AG04449 (cell line): ENCODE data around the gene CAMK2B.

Experiments used
- CTCF ChIA-PET: fragments of 350-600 bp; formaldehyde crosslinking; extraction: SDS; loops from one replicate; lab custom pipeline; 2021; ENCODE audit warnings: antibody characterized with exemption; lab: Yijun Ruan, JAX
- POLR2A ChIA-PET: fragments of 400-600, 350-600 bp; formaldehyde crosslinking; extraction: SDS; loops from one replicate; lab custom pipeline; 2020; ENCODE audit warnings: antibody characterized with exemption, inconsistent platforms; lab: Yijun Ruan, JAX
- DNase-seq: peaks from one replicate; pipeline ENCODE4 v3.0.0-alpha.2; 2010; ENCODE audit warnings: low read depth, low spot score
- H3K4me3 ChIP-seq: 2 replicates; pipeline ENCODE4 v1.5.1; 2011; ENCODE audit warnings: low read depth, mild to moderate bottlenecking, control low read depth, low read length
- TF ChIP-seq, protein P1 (sequence below): IDR thresholded peaks from one replicate; pipeline ENCODE4 v1.5.1; 2011; ENCODE audit warnings: mild to moderate bottlenecking, moderate library complexity, low read length, control low read depth, inconsistent platforms; ENCODE audit not compliant: insufficient read depth; ENCODE audit errors: missing control alignments

Gene CAMK2B

DNA sequence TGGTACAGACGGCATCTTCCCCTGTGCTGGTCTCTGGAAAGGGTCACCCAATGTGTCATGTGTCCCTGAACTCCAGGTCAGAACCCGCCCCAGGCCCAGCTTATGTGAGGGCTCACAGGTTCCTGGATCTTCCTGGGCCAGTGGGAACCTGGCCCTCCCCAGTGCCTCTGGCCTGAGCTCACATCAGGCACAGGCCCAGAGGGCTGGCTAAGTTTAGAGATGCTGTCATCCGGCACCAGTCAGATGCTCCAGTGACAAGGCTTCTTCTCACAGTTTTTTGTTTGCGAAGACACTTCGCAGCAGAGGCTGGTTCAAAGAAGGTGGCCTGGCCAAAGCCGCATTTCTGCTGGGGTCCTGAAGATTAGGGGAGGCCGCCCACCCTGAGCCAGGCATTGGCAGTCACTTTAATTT is 11.8 kb downstream of the CAMK2B start:
- ChIA-PET POLR2A (no interaction called here), CTCF (interaction anchor here (0.9 kb wide), 1 partner anchor 73 kb away, joined by 4 read pairs; no protein-coding TSS in a partner anchor)
- TF ChIP-seq, protein P1, sequence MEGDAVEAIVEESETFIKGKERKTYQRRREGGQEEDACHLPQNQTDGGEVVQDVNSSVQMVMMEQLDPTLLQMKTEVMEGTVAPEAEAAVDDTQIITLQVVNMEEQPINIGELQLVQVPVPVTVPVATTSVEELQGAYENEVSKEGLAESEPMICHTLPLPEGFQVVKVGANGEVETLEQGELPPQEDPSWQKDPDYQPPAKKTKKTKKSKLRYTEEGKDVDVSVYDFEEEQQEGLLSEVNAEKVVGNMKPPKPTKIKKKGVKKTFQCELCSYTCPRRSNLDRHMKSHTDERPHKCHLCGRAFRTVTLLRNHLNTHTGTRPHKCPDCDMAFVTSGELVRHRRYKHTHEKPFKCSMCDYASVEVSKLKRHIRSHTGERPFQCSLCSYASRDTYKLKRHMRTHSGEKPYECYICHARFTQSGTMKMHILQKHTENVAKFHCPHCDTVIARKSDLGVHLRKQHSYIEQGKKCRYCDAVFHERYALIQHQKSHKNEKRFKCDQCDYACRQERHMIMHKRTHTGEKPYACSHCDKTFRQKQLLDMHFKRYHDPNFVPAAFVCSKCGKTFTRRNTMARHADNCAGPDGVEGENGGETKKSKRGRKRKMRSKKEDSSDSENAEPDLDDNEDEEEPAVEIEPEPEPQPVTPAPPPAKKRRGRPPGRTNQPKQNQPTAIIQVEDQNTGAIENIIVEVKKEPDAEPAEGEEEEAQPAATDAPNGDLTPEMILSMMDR, result no peak
- no peak overlapping the region for H3K4me3 ChIP-seq
- no peak for DNase-seq

DNA sequence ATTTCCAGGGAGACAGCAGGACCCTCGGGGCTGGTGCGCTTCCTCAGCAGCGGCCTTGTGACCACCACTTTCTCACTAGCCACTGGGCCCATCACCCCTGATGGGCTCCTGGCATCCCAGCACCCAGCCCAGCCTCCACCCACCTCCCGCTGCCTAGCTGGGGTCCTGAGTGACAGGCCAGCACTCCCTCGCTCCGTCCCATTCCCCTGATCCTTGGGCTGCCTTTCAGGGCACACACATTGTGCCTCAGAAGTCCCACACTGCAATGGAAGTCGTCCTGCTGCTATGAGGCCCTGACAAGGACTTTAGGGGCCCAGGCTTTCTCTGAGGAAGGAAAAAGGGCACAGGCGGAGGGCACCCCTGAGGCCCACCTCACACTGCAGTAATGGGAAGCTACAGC is 12.4 kb downstream of the CAMK2B start:
- ChIA-PET POLR2A (no interaction called here), CTCF (interaction anchor here (0.9 kb wide), 1 partner anchor 72 kb away, joined by 4 read pairs; no protein-coding TSS in a partner anchor)
- TF ChIP-seq, protein P1, result no peak
- H3K4me3 ChIP-seq, result no peak overlapping the region
- no peak for DNase-seq

DNA sequence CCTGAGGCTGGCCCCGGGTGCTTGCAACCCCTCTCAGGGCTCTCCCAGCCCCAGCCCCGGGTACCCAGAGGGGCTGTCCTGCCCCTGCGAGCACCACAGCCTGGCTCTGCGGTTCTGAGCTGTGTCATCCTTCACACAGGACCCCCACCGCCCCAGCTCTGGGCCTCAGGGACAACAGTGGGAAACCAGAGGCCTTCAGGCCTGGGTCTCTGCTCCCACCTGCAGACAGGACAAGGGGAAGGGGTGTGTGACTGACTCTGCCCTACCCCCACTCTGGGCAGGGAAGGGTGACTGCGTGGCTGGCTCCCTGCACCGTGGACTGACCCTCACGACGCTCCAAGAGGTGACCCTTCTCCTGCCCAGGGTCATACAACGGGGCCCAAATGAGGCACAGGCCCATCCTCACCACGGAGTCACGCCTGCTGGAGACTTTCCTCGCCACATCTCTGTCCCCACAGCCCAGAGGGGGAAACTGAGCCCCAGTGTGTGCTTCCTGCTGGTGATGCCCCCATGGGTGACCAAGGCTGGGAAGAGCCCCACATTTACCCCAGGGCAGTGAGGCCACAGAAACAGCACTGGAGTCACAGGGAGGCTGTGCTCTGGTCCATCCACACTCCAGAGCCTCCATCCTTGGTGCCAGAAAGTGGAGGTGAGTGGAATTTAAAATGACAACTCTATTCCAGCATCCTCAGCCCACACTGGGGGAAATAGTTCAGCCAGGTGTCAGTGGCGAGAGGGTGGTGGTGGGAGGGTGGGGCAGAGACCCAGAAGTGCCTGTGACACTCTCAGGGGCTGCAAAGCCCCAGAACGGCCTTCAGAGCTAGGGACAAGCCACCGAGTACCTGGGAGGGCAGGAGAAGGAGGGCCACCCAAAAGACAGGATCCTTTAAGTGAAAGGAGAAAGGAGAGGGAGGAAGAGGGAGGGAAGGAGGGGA is 13.6 kb downstream of the CAMK2B start:
- TF ChIP-seq, protein P1, result no peak
- DNase-seq, result no peak
- ChIA-PET CTCF (no interaction called here), POLR2A (no interaction called here)
- H3K4me3 ChIP-seq, result no peak overlapping the region

DNA sequence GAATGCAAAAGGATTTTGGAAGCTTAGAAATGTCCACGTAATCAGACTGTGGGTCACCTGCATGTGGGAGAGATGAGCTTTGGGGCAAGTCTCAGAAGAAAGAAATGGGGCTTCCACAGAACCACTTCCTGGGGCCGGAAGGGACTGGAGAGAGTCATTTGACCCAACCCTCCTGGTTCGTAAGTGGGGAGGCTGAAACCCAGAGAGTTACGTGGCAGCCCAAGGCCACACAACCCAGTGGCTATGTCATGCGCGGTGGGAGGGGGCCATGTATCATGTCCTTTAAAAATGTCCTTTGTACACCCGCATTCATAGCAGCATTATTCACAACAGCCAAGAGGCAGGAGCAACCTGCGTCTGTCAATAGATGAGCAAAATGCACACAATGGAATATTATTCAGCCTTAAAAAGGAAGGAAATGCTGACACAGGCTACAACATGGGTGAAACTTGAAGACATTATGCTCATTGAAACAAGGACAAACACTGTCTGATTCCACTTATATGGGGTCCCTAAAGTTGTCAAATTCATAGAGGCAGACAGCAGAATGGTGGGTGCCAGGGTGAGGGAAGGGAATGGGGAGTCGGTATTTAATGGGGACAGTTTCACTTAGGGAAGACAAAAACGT is 15.1 kb downstream of the CAMK2B start:
- CTCF ChIA-PET, result interaction anchor here (1.3 kb wide), 1 partner anchor 9 kb away, joined by 4 read pairs; no protein-coding TSS in a partner anchor
- TF ChIP-seq, protein P1, result no peak
- POLR2A ChIA-PET, result no interaction called here
- no peak overlapping the region for H3K4me3 ChIP-seq
- DNase-seq, result no peak

DNA sequence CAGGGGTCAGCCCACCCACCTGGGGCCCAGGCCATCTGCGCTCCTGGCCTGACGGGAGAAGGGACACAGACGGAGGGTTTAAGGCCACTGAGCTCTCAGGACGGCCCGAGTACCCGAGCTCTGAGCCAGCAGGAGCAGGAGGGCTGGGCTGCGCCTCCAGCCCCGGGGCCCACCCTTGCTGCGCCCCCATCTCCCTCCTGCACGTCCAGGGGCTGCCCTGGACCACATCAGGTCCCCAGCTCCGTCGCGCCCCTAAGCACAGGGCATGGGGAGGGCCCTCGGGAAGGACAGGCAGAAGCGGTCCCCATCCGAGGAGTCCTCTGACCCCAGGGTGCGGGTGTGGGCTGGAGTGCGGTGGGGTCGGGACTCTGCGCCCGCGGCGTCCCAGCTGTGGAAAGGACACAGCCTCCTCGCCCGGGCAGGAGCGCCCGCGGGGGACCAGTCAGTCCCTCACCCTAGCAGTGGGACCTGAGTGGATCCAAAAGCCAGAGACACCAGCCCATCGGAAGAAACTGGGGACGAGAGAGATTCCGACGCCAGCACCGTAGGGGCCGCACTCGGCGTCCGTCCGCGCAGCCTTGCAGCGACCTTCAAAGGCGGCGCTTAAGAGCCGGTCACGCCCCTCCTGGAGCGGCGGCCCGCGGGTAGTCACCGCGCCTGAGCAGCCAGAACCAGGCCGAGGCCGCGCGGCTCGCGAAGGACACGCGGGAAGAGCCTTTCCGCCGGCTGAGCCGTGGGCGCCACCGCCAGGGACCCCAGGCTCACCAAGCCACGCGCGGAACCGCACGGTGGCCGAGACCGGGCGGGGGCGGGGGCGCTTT is 15.9 kb downstream of the CAMK2B start:
- TF ChIP-seq, protein P1, result no peak
- ChIA-PET CTCF (interaction anchor here (1.3 to 3.0 kb wide), 2 partner anchors 9 to 69 kb away, joined by 4 to 25 read pairs; no protein-coding TSS in a partner anchor), POLR2A (no interaction called here)
- DNase-seq, result no peak
- peak overlapping the region; percentile 45 for H3K4me3 ChIP-seq
